Muscle of back (tissue), 11 donors: ENCODE results near the gene ACAP2. TPM values are rescaled to one million over a fixed set of nuclear protein-coding genes. Genes with fewer than 3 reads are reported as not detected.

Experiments
- DNase-seq, 3 donors: peaks; one replicate each; pipeline versions ENCODE4 v3.0.0 to v3.0.0-alpha.2; 2013
- polyA plus RNA-seq, 10 donors: library from polyadenylated mRNA; unstranded; fragments of 120-200 nt; gene quantifications; one replicate each; pipeline ENCODE4 v1.2.1, GENCODE V29; 2013; ENCODE audit not compliant: insufficient read length in 10 of 10

Gene ACAP2
- polyA plus RNA-seq, 10 donors, result 15.9 to 32.6 (median 22.6) TPM

- no peak for DNase-seq
Observed at GRCh38 chr3:195263193-195263924, 179.5 kb downstream of the ACAP2 start.

GRCh38 chr3:195261925-195262324 is 180.9 kb downstream of the ACAP2 start:
- no peak for DNase-seq

GRCh38 chr3:195260280-195260905 is 182.4 kb downstream of the ACAP2 start:
- DNase-seq, result peak in 1 of 3 donors; percentile 19

- peak; percentile 92 to 95 (median 92) for DNase-seq
Observed at GRCh38 chr3:195259475-195260279, 183.1 kb downstream of the ACAP2 start.

GRCh38 chr3:195259154-195259474 is 183.7 kb downstream of the ACAP2 start:
- DNase-seq, result peak in 2 of 3 donors; percentile 38 to 87

GRCh38 chr3:195258449-195259153 is 184.2 kb downstream of the ACAP2 start:
- peak in 1 of 3 donors; percentile 16 for DNase-seq

- DNase-seq, result no peak
Observed at GRCh38 chr3:195257454-195258448, 185.1 kb downstream of the ACAP2 start.

- no peak for DNase-seq
Observed at GRCh38 chr3:195256639-195257453, 186.0 kb downstream of the ACAP2 start.

- no peak for DNase-seq
Observed at GRCh38 chr3:195255571-195256501, 187.0 kb downstream of the ACAP2 start.

GRCh38 chr3:195255176-195255500 is 187.7 kb downstream of the ACAP2 start:
- DNase-seq, result no peak

GRCh38 chr3:195254454-195255175 is 188.2 kb downstream of the ACAP2 start:
- no peak for DNase-seq

- DNase-seq, result no peak
Observed at GRCh38 chr3:195253923-195254432, 188.8 kb downstream of the ACAP2 start.

- DNase-seq, result no peak
Observed at GRCh38 chr3:195251336-195252065, 191.3 kb downstream of the ACAP2 start.

GRCh38 chr3:195250473-195251251 is 192.2 kb downstream of the ACAP2 start:
- peak; percentile 44 to 82 (median 64) for DNase-seq

GRCh38 chr3:195249858-195250464 is 192.9 kb downstream of the ACAP2 start:
- DNase-seq, result no peak
